ENCODE measurements around the gene EIPR1.

Gene EIPR1

GRCh38 chr2:3307901-3308300 lies 69.7 kb downstream of the EIPR1 start:
- no peak overlapping the region for H3K4me3 ChIP-seq (ENCODE audit: low read length)
- no peak for TF ChIP-seq CTCF (IDR thresholded peaks at IDR 0.05; ENCODE audit: insufficient read depth, low read depth, low read length, missing control alignments)
- no peak for DNase-seq (ENCODE audit: low read depth)

GRCh38 chr2:3307236-3307635 lies 70.4 kb downstream of the EIPR1 start:
- TF ChIP-seq CTCF (IDR thresholded peaks at IDR 0.05; ENCODE audit: insufficient read depth, low read depth, low read length, missing control alignments): no peak
- no peak for DNase-seq (ENCODE audit: low read depth)
- no peak overlapping the region for H3K4me3 ChIP-seq (ENCODE audit: low read length)

GRCh38 chr2:3305952-3306351 lies 71.7 kb downstream of the EIPR1 start:
- H3K4me3 ChIP-seq (ENCODE audit: low read length): no peak overlapping the region
- no peak for TF ChIP-seq CTCF (IDR thresholded peaks at IDR 0.05; ENCODE audit: insufficient read depth, low read depth, low read length, missing control alignments)
- DNase-seq (ENCODE audit: low read depth): peak; percentile 27

- no peak for TF ChIP-seq CTCF (IDR thresholded peaks at IDR 0.05; ENCODE audit: insufficient read depth, low read depth, low read length, missing control alignments)
- DNase-seq (ENCODE audit: low read depth): no peak
- no peak overlapping the region for H3K4me3 ChIP-seq (ENCODE audit: low read length)
Measured at GRCh38 chr2:3305431-3305830, 72.2 kb downstream of the EIPR1 start.

- TF ChIP-seq CTCF (IDR thresholded peaks at IDR 0.05; ENCODE audit: insufficient read depth, low read depth, low read length, missing control alignments): peak; percentile 93
- H3K4me3 ChIP-seq (ENCODE audit: low read length): no peak overlapping the region
- DNase-seq (ENCODE audit: low read depth): peak; percentile 79
Measured at GRCh38 chr2:3303583-3304406, 73.8 kb downstream of the EIPR1 start.

GRCh38 chr2:3302751-3303582 lies 74.7 kb downstream of the EIPR1 start:
- DNase-seq (ENCODE audit: low read depth): no peak
- TF ChIP-seq CTCF (IDR thresholded peaks at IDR 0.05; ENCODE audit: insufficient read depth, low read depth, low read length, missing control alignments): no peak
- H3K4me3 ChIP-seq (ENCODE audit: low read length): no peak overlapping the region

All from epithelial cell of esophagus (primary cell).